Mammary microvascular endothelial cell (primary cell): ENCODE results near the gene ANAPC5. TPM values are rescaled to one million over a fixed set of nuclear protein-coding genes. Genes with fewer than 3 reads are reported as not detected.

Experiments
- total RNA-seq: library from RNA; depleted of rRNA; stranded (reverse); fragments of >200 nt; gene quantifications from 2 replicates; pipeline ENCODE4 v1.2.3, GENCODE V29; 2015

ANAPC5 gene, protein sequence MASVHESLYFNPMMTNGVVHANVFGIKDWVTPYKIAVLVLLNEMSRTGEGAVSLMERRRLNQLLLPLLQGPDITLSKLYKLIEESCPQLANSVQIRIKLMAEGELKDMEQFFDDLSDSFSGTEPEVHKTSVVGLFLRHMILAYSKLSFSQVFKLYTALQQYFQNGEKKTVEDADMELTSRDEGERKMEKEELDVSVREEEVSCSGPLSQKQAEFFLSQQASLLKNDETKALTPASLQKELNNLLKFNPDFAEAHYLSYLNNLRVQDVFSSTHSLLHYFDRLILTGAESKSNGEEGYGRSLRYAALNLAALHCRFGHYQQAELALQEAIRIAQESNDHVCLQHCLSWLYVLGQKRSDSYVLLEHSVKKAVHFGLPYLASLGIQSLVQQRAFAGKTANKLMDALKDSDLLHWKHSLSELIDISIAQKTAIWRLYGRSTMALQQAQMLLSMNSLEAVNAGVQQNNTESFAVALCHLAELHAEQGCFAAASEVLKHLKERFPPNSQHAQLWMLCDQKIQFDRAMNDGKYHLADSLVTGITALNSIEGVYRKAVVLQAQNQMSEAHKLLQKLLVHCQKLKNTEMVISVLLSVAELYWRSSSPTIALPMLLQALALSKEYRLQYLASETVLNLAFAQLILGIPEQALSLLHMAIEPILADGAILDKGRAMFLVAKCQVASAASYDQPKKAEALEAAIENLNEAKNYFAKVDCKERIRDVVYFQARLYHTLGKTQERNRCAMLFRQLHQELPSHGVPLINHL
- 129 and 133 TPM in 2 replicates for total RNA-seq

GRCh38 chr12:121351820-121352681 lies at the start of gene ANAPC5:
Gene ANAPC5 (minus strand): TSS chr12:121352411. CDS start chr12:121352340, 71 bp downstream.

GRCh38 chr12:121399391-121400331 lies 47.5 kb upstream of the ANAPC5 start, which contains the start of gene RNF34:
Gene RNF34 (plus strand): TSS chr12:121400118. CDS start chr12:121400213, 95 bp downstream.

GRCh38 chr12:121296618-121297434 lies 55.4 kb downstream of the ANAPC5 start, which contains the start of gene CAMKK2:
Gene CAMKK2 (minus strand): TSS chr12:121296709. CDS start chr12:121274526, 22,183 bp downstream.

Other genes with a start within 250 kb of the ANAPC5 start
- gene P2RX7, start 219.5 kb downstream of the ANAPC5 start, total RNA-seq: 3.6 and 6.9 TPM in 2 replicates
- gene P2RX4, start 142.3 kb downstream of the ANAPC5 start, total RNA-seq: 196 and 245 TPM in 2 replicates
- gene CAMKK2, start 55.7 kb downstream of the ANAPC5 start, total RNA-seq: 45.7 and 46.2 TPM in 2 replicates
- 40.7 and 52.2 TPM in 2 replicates for gene RNF34, start 47.7 kb upstream of the ANAPC5 start, total RNA-seq
- 28.4 TPM in 2 replicates for gene KDM2B, start 228.6 kb upstream of the ANAPC5 start, total RNA-seq